ENCODE measurements around the gene FADS3. TPM values are rescaled to one million over a fixed set of nuclear protein-coding genes. Genes with fewer than 3 reads are reported as not detected.

The FADS3 gene
- total and polyA plus RNA-seq, 9 of the 15 experiments (the other 6 are each of a cell fraction or from before 2014, with no cell fraction given), result 0.97 to 148 (median 92.7) TPM

DNA sequence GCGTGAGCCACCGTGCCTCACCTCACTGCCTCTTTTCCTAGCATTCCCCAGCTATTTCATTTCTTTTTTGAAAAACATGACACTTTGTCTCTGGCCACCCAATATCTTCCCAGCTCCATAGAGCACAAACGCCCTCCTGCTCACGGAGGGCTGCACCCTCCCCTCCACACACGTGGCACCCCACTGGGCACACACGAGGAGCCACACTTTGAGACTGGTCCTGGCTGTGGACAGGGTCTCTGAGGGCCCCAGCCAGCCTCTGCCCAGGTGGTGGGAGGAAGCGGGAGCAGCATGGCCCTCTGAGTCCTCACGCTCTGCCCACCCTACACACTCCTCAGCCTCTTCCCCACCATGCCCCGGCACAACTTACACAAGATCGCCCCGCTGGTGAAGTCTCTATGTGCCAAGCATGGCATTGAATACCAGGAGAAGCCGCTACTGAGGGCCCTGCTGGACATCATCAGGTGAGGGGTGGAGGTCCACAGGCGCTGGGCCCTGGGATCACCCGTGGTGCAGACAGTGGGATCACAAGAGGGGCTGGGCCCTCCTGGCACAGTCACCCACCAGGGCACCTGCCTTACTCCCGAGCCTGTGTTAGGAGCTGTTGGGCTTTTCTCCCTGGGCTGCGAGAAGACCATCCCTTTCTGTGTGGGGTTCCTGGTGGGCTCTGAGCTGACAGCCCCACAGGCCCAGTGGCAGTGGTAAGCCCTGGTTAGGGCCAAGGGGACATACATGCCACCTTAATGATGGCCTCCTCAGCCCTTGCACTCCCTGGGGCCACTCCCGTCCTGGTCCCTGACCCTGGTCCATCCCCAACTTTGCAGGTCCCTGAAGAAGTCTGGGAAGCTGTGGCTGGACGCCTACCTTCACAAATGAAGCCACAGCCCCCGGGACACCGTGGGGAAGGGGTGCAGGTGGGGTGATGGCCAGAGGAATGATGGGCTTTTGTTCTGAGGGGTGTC is 26.2 kb downstream of the FADS3 start:
- intact Hi-C loops (cut with micrococcal nuclease) (no loop called here), in situ Hi-C loops (cut with MboI) (no loop called here)
- POLR2A ChIA-PET, result interaction anchor here (0.6 kb wide), 1 partner anchor 505 kb away, joined by 4 read pairs; no protein-coding TSS in a partner anchor
- no TSS peak for BruUV-seq (replicated peaks)
- no peak overlapping the region for H3K4me3 ChIP-seq
- DNase-seq (ENCODE audit: extremely low read depth in 1 of 4, low spot score in 3 of 4) (no peak), FAIRE-seq (no peak), ATAC-seq (no peak)
- H3K9ac ChIP-seq (ENCODE audit: insufficient read depth in 1 of 2, low read depth in 2 of 2, low read length in 2 of 2), result peak overlapping the region in 1 of 2 experiments; percentile 79; a peak in 2 of 4 replicates
- no peak for TF ChIP-seq ZKSCAN3 (CRISPR knock-in tag; IDR thresholded peaks at IDR 0.05)
- no peak for TF ChIP-seq SP1 (CRISPR knock-in tag; IDR thresholded peaks at IDR 0.05)
- TF ChIP-seq, protein P1, sequence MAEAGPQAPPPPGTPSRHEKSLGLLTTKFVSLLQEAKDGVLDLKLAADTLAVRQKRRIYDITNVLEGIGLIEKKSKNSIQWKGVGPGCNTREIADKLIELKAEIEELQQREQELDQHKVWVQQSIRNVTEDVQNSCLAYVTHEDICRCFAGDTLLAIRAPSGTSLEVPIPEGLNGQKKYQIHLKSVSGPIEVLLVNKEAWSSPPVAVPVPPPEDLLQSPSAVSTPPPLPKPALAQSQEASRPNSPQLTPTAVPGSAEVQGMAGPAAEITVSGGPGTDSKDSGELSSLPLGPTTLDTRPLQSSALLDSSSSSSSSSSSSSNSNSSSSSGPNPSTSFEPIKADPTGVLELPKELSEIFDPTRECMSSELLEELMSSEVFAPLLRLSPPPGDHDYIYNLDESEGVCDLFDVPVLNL (CRISPR knock-in tag; IDR thresholded peaks at IDR 0.05; ENCODE audit: low read depth), result no peak
- TF ChIP-seq OTX1 (CRISPR knock-in tag; IDR thresholded peaks at IDR 0.05), result no peak
- no peak for TF ChIP-seq MAFF (IDR thresholded peaks at IDR 0.05; ENCODE audit: low read length)
- no peak for TF ChIP-seq ZNF780A (CRISPR knock-in tag; IDR thresholded peaks at IDR 0.05)
- TF ChIP-seq SMC3 (conservative IDR thresholded peaks at IDR 0.05; ENCODE audit: insufficient read depth, low read depth, low read length), result no peak
- H2AFZ ChIP-seq (ENCODE audit: low read depth, low read length), result no peak overlapping the region
- no peak overlapping the region for H3K4me2 ChIP-seq (ENCODE audit: insufficient read depth, low read length)
- peaks cover 43 to 75% of the 10 kb centered on the region in 2 experiments for H3K4me1 ChIP-seq (replicated peaks in 1 of 2; ENCODE audit: control insufficient read depth in 2 of 2, insufficient read depth in 2 of 2, low read length in 2 of 2)
- no peaks in the 10 kb centered on the region for H3K36me3 ChIP-seq (ENCODE audit: control insufficient read depth, insufficient read depth, low read length)
- 0 out of 3 replicates have a peak, but pooled peaks cover 3% of the 10 kb centered on the region for H3K79me2 ChIP-seq (ENCODE audit: control insufficient read depth, insufficient read depth, low read length)
- no peaks in the 10 kb centered on the region for H3K9me3 ChIP-seq (replicated peaks; ENCODE audit: control insufficient read depth, insufficient read depth, low read depth, low read length)
- CTCF ChIA-PET (ENCODE audit: low intra/inter-chr PET ratio), result interaction anchor here (0.8 kb wide), 1 partner anchor 450 kb away, joined by 4 read pairs; no protein-coding TSS in a partner anchor
- H3K27me3 ChIP-seq (ENCODE audit: control insufficient read depth in 2 of 2, insufficient read depth in 2 of 2, low read length in 2 of 2), result no peaks in the 10 kb centered on the region
- WGBS (ENCODE audit: insufficient coverage, low coverage, missing lambda C conversion rate), result 79% methylated on average over 20 of the region's 20 CpGs
- H4K20me1 ChIP-seq (replicated peaks; ENCODE audit: control insufficient read depth, insufficient read depth, low read length), result no peaks in the 10 kb centered on the region
- no peaks in the 10 kb centered on the region for H3K9me1 ChIP-seq (ENCODE audit: control insufficient read depth, insufficient read depth, low read length)
- H3K27ac ChIP-seq (ENCODE audit: extremely low read depth, low read depth, low read length), result no peak overlapping the region; the same call in 2 of the 3 replicates

All from K562 (cell line).